Left cardiac atrium (tissue), 2 donors: Measurements from ENCODE around the gene OR8D4. TPM values are rescaled to one million over a fixed set of nuclear protein-coding genes. Genes with fewer than 3 reads are reported as not detected.

Source experiments
- total RNA-seq, 2 donors: library from RNA; stranded (reverse); fragmentation: NEBNext Ultra II Directional; extraction: Animal tissue kit (Norgen Biotek cat#: 25700); gene quantifications; one replicate each; pipeline ENCODE4 v1.2.1, GENCODE V29; 2021
- donor health status: DM: no; HTN: yes; CAD: no; lungs with severe emphysema.
- donor health status: DM: yes; HTN: yes; CAD: no.

Gene OR8D4
- total RNA-seq, 2 donors from 2014 or later = 0.37 TPM; not detected in 1

Other genes with a start within 250 kb of the OR8D4 start
- 1 to 10 TPM; 1.2 TPM for gene SCN3B, start 247.5 kb upstream of the OR8D4 start, total RNA-seq
- 1 to 10 TPM; 4.5 to 5.2 TPM for gene ZNF202, start 160.5 kb upstream of the OR8D4 start, total RNA-seq
- gene OR6X1, start 147.6 kb upstream of the OR8D4 start, total RNA-seq = not detected
- gene OR6M1, start 95.8 kb upstream of the OR8D4 start, total RNA-seq = not detected
- not detected for gene TMEM225, start 16.5 kb upstream of the OR8D4 start, total RNA-seq
- gene OR4D5, start 37.5 kb downstream of the OR8D4 start, total RNA-seq = under 1 TPM in 1 of 2 donors, not detected in 1; 0.24 TPM
- not detected for gene OR6T1, start 41.7 kb downstream of the OR8D4 start, total RNA-seq
- not detected for gene OR10S1, start 75.6 kb downstream of the OR8D4 start, total RNA-seq
- gene OR10G6, start 93.0 kb downstream of the OR8D4 start, total RNA-seq = not detected
- not detected for gene OR10G4, start 110.8 kb downstream of the OR8D4 start, total RNA-seq
- gene OR10G9, start 120.8 kb downstream of the OR8D4 start, total RNA-seq = not detected
- not detected for gene OR10G8, start 124.6 kb downstream of the OR8D4 start, total RNA-seq
- gene OR10G7, start 139.2 kb downstream of the OR8D4 start, total RNA-seq = not detected
- gene VWA5A, start 213.3 kb downstream of the OR8D4 start, total RNA-seq = 1 to 10 TPM; 5.4 to 7.6 TPM